Measurements from ENCODE around the gene TMEM139.

GRCh38 chr7:143327903-143328302 is 43.1 kb downstream of the TMEM139 start:
- TF ChIP-seq EZH2 (IDR thresholded peaks at IDR 0.05), result no peak
- TF ChIP-seq POLR2AphosphoS5 (IDR thresholded peaks at IDR 0.05; ENCODE audit: borderline replicate concordance, low read depth, low read length), result no peak
- TF ChIP-seq FOXP2 (optimal IDR thresholded peaks at IDR 0.05; ENCODE audit: control extremely low read depth, extremely low read length, insufficient read depth), result no peak
